HG03139 (cell line): ENCODE results near the gene CRIP3.
A peak's percentile ranks its signal among the peaks of the same experiment; 100 is the strongest.
"Not testable (repeated sequence)": the region's sequence is repeated elsewhere in the genome, so short reads cannot be mapped to it uniquely, and the experiment has no call there.

Experiments used
- ATAC-seq: cut with Tn5 transposase; IDR thresholded peaks from one replicate; pipeline ENCODE4 v1.9.1; 2021; ENCODE audit not compliant: unreplicated experiment

The CRIP3 gene, protein sequence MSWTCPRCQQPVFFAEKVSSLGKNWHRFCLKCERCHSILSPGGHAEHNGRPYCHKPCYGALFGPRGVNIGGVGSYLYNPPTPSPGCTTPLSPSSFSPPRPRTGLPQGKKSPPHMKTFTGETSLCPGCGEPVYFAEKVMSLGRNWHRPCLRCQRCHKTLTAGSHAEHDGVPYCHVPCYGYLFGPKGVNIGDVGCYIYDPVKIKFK

DNA sequence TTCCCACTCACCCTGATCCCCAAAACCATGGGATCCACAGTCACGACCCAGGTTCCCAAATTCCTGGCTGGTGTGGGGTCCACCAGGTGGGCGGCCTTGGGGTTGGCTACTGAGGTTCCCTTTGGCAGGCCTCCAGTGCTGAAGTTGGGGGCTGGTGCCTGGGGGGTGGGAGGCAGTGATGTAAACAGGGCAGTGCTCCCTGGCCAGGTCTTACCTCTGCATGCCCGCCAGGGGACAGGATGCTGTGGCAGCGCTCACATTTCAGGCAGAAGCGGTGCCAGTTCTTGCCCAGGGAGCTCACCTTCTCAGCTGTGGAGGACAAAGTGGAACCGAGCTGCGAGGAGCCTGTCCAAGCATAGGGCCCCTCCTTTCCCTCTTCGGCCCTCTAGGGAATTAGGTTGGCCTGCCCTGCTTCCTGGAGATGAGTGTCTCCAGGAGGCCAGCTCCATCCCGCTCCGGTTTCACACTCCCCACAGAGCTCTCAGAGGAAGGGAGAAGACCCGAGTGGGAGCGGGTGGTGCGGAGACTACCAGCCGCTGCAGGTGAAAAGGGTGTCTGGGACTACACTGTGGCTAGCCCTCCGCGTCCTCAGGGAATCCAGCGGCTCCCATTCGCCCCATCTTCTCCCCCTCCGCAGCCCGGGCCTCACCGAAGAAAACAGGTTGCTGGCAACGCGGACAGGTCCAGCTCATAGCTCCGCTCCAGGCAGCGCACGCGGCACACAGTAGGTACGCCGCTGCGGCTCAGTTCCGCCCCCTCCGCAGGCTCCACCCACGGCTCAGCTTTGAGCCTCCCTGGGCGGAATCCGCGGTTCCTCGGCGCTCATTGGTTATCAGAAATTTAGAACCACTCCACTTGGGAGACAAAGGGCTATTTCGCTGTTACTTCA, at the start of gene CRIP3:
TSS of gene CRIP3 (minus strand) at position 726 of the 889 bp plus-strand sequence. CDS start at position 692, 34 bp downstream.
- ATAC-seq: peak; percentile 49

DNA sequence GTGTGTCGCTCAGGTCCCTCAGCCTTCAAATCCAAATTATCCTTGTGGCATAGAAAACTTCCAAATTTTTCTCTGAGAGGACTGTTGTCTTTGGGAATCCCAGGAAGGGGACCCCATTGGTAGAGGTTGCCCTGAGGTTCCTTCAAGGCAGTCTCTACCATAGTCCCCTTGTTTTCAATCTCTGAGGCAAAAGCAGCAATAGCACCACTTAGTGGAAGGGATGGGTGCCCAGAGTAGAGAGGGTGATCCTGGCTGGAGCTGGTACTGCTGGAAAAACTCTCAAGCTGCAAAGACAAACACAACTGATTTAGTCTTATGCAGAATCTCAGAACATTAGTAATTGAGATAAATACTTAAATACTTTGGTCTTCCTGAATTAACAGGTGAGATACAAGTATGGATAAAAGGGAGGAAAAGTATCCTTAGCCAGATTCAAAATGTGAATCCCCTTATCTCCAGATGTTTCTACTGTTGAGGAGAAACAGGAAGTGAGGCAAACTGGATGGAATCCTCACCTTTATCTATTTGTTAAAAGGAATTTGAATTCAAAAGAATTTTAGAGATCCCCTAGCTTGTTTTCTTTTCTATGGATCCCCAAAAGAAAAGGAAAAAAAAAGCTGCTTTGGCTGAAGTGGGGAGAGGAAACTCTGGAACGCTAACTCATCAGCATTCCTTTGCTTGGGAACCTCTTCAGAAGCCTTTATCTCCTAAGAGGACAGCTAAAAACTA, 47.4 kb upstream of the CRIP3 start:
- no peak for ATAC-seq

DNA sequence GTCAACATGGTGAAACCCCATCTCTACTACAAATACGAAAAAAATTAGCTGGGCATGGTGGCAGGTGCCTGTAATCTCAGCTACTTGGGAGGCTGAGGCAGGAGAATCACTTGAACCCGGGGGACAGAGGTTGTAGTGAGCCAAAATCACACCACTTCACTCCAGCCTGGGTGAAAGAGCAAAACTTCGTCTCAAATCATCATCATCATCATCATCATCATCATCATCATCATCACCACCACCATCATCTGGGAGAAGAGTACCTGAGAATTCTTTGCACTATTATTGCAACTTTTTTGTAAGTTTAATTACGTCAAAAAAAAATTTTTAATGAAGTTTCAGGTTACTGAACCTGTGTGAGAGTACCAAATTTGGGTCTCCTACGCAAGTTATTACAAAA, 43.3 kb upstream of the CRIP3 start:
- ATAC-seq: not testable (repeated sequence)

DNA sequence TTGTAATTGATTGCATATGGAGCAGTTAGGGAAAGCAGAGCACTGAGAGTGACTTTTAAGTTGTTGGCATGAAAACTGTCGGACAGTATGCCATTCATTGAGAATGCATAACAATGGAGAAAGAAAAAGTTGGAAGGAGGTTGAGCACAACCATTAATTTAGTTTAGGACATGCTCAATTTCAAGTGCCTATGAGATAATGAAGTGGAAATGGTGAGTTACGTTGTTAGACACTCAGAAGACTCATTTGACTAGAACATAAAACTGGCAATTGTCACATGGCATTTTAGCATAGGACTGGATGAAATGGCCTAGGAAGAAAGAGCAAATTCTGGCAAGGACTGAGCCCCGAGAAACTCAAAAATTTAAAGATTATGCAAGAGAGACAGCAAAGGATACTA, 38.8 kb upstream of the CRIP3 start:
- ATAC-seq: no peak

DNA sequence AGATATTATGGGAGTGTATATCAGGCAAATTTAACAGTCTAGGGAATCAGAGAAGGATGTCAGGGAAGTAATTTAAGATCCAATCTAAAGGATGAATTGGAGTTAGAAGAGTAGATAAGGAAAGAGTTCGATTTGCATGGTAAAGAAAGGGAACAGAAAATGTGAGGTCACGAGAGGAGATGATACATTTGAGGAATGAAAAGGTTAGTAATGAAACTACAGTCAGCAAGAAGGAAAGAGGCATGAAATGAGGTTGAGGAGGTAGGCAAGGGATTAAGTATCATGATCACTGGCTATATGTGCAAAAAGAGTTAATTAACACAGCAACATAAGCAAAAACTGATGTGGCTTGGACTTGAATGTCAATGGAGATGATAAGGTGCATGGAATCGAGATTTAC, 38.4 kb upstream of the CRIP3 start:
- no peak for ATAC-seq

DNA sequence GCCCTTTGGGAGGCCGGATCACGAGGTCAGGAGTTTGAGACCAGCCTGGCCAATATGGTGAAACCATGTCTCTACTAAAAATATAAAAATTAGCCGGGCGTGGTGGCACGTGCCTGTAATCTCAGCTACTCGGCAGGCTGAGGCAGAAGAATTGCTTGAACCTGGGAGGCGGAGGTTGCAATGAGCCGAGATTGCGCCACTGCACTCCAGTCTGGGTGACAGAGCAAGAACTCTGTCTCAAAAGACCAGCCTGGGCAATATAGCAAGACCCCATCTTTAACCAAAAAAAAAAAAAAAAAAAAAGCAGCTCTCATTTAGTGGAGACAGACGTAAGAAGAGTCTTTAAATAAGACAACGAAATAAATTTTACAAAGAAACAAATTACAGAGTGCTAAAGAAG, 37.6 kb upstream of the CRIP3 start:
- not testable (repeated sequence) for ATAC-seq

DNA sequence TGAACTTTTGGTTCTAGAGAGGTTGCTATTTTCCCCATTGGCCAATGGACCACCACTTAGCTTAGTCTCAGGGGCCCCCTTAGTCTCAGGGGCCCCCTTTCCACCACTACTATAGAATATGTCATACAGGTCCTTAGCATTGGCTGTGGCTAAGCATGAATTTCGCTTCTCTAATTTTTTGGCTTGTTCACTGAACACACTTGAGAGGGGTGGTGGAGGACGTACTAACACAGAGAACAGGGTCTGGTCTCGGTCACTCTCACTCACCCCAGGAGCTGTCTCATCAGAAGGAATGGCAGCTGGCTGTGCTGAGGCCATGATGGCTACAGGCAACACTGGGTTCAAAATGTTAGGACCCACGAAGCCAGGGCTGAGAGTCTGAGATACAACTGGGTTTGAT, 30.5 kb upstream of the CRIP3 start:
- peak; percentile 54 for ATAC-seq

DNA sequence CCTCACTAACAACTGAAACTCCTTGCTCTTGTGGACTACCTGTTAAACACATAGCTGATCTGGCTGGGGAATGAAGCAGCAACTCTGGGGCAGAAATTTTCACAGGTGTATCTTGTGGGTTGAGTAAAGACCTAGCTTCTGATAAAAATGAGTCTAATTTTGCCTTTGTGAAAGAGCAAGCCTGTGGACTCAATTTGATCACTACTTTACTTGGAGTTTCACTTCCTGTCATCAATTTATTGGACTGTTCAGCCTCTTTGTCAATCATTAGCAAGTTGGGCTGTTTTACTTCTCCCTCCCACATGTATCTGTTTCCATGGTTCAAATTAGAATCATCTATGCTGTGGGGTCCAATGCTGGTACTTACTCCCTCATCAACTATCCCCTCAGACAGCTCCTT, 29.6 kb upstream of the CRIP3 start:
- no peak for ATAC-seq

DNA sequence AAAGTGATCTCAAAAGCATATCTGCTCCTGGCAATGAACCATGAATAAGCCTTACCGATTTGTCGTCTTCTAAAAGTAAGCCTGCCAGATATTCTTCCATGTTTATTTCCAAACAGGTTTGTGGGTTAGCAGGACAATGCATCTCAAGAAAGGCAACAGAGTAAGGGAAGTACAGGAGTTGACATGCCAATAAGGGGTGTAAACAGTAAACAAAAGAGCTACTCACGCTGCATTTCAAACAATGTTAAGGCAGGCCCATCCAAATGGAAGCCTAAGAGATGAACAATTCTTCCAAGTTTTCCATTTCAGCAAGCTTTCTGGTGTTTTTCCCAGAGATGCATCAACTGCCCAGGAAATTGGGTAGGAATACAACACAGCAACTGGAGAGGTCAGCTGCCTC, 27.8 kb upstream of the CRIP3 start:
- no peak for ATAC-seq

DNA sequence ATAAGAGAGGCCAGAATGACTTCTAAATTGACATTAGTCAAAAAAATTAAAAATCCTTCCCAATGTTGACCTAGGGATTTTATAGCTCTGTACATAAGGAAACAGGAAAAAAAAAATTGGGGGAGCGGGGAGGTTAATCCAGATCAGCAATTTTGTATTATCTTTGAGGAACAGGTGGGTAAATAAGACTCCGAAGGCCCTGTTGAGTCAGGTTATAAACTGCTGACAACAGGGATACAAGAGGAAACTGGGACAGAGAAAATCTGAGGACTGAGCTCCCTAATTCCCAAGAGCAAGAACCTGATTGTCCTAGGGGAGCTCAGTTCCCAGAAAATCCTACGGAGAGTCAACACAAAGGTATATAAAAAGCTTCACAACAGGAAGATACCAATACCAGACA, 26.8 kb upstream of the CRIP3 start:
- ATAC-seq: no peak

DNA sequence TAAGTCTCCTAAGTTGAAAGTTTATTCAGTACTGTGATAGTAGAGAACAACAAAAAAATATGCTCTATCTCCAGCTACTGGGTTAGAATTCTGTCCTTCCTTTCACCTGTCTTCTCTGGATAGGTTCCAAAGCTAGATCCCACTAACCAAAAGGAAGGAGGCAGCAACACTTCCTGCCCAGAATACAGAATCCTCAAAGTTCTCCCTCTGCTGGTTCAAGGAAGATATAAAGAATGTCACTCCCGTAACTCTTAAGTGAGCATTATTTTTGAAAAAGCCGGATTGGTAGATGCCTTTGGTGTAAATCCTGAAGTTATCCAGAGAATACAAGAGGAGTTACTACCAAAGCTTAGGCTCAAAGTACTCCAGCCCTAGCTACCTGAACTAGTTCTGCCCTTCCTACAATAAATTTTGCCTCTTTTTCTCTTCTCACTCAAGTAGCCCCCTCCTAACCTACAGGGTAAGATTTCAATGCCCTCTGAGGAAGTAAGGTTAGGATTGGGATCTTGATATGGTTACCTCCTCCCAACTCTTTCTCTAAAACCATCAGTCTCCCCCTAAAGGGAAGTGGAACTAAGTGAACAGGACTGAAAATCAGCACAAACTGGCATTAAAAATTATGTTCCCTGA, 26.0 kb upstream of the CRIP3 start:
- ATAC-seq: no peak

DNA sequence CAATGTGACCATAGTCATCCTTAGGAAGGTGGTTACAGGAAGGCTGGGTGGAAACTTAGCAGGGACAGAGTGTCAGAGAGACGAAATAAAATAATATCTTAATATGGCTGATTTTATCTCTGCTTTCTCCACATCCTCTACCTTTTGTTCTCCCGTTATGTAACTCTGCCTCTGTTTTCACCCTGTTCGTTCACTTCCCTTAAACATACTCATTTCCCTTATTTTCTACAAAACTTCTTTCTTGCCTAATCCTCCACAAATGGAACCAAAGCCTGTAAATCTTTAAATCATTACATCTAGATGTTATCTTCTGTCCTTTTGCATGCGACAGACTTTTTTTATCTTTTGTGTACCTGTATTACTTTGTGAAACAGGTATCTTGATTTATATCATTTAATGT, 23.3 kb upstream of the CRIP3 start:
- no peak for ATAC-seq

DNA sequence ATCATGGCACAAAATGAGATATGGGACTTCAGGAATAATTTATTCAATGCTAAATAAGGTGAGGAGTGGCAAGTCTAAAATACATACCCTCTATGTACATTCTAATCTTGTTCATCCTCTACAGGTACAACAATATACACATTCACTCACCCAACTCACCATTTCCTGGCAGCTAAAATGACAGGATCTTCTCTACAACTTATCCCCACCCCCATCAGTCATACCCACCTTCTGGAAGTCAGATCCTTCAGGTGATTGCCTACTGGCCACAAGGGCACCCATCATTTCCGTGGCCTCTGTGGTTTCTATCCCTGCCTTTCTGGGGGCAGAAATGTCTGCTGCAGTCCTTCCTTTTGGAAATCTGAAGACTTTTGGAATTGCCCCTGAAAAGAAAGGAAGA, 22.8 kb upstream of the CRIP3 start:
- no peak for ATAC-seq

DNA sequence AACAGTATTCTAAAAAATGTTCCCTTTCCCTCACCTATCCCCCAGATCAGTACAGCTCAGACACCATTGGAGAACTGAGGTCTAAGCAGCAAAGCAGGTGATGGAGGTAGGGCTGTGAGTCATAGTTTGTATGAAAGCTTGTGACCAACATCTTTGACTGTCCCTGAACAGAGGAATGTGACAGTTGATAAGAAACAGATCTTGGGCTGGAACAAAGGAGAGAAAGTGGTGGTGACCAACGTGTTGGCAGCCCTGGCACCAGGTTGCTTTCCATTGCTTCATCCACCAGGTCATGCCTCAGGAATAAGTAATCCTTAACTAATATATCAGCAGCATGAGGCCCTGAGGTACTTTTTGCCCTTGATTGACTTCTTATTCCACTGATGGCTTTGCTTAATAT, 19.9 kb upstream of the CRIP3 start:
- no peak for ATAC-seq

DNA sequence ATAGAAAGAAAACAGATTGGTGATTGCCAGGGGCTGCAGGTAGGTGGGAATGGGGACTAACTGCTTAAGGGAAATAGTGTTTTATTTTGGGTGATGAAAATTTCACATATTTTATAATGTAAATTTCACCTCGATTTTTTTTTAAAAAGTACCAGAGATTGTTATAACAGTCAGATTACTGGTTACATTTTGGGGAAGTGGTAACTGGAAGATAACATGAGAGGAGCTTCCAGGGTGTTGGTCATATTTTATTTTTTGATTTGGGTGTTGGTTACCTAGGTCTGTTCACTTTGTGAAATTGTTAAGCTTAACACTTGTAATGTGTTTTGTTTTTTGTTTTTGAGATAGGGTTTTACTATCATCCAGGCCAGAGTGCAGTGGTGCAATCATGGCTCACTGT, 17.2 kb upstream of the CRIP3 start:
- no peak for ATAC-seq

DNA sequence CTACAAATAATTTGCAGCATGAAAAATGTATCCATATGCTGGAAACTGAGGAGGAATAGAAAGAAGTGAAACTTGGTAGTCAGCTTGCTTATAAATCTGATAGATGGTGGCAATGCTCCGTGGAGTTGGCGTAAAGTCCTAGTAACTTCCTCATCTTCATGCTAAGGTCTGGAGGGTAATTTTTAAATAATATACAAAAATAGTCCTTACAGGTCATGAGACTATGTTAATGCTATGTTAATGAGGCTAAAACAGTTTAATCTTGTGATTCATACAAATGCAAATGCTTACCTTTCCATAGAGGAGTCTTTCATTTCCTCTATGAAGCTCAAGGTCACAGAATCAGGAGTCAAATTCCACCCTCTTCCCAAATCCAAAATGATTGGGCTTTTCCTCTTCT, 9.4 kb upstream of the CRIP3 start:
- no peak for ATAC-seq

DNA sequence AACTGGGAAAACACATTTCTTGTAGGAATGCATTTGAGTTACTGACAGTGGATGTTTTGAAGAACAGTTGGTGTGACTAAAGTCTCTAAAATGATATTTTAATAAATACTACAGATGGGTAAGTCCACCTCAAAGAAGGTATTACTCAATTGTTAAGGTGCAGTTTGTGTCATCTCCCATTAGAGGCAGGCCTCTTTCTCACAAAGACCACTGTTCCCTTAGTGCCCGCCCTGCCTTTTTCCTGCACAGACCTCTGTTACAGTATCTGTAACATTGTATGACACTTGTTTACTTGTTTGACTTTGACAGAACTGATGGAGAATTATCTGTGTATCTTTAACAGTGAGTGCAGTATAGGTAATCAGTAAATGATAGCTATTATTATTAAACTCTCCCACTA, 5.2 kb upstream of the CRIP3 start:
- no peak for ATAC-seq

DNA sequence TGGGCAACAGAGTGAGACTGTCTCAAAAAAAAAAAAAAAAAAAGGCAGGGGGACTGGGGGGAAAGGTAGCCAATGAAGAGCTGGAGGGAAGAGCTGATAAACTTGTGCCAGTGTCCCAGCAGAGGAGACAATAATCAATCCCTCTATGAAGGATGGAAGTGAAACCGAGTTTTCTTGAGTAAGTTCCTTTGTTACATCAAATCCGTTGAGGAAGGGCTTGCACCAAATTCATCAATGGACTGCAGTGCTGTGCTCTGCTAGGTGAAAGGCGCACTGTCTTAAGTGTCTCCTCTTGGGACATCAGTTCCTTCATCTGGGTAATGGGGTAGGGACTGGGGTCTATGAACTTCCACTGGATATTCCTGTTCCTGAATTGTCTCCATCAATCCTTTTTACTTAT, 3.0 kb upstream of the CRIP3 start:
- no peak for ATAC-seq

DNA sequence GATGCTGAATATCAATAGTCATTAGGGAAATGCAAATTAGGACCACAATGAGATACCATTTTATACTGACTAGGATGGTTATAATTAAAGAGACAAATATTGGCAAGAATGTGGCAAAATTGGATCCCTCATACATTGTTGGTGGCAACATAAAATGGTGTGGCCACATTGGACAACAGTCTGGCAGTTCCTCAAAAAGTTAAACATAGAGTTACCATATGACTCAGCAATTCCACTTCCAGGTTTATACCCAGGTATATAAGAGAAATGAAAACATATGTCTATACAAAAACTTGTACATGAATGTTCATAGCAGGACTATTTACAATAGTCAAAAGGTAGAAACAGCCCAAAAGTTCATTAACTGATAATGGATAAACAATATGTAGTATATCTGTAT, 2.0 kb upstream of the CRIP3 start:
- ATAC-seq: no peak

DNA sequence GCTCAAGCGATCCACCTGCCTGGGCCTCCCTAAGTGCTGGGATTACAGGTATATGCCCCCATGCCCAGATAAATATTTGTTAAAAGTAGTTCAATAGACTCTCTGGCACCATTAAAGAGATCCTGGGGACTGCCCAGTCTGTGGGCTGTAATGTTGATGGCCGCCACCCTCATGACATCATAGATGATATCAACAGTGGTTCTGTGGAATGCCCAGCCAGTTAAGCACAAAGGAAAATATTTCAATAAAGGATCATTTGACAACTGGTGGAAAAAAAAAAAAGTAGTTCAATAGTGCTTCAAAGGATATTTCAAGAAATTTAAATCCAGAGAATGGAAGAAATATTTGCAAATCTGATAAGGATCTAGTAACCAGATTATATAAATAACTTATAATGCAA, 1.5 kb upstream of the CRIP3 start:
- no peak for ATAC-seq

DNA sequence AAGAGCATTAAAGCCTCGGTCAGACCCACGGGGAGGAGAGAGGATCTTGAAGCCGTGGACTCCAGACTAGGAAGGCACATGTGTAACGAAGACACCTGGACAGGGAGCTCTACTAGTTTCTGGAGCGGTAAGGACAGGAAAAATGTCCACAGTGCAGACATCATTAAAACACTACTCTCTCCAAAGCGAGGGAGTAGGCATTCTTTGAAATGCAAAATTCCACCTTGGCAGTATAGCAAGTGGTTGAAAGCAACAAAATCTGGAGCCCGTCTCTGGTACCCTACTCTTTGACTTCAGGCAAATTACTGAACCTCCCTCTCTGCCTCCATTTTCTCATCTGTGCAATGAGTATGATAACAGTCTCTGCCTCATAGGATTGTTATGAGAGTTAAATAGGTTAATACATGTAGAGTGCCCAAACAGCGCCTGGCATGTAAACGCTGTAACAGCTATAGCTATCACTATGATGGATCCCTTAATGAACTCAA, 408 bp upstream of the CRIP3 start:
- ATAC-seq: no peak
